DMS53 (cell line): Measurements from ENCODE around the gene SLC13A1.

Source experiments
- DNase-seq: peaks from one replicate; lab custom pipeline; 2025; lab: John Stamatoyannopoulos, UW

Gene SLC13A1

GRCh38 chr7:123193235-123193634, 6.5 kb downstream of the SLC13A1 start:
- no peak for DNase-seq

DNA sequence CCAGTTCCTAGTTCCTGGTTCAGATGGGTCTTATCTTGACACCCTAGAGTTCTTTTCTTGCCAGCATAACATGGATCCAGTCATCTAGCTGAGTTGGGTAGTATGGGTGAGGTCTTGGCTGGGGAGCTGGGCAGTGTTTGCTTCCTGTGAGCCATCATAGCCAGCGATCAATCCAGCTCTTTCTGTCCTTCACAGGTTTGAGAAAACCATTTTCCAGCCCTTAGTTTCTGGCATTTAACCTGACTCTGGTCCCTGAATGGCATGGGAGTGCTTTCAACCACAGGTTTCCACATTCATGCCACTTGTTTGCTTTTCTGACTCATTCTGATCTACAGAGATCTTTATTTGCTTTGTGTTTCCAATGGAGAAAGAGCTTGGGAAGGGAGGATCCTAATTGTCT, 8.6 kb downstream of the SLC13A1 start:
- DNase-seq = peak; percentile 95

GRCh38 chr7:123190109-123190831, 9.5 kb downstream of the SLC13A1 start:
- DNase-seq = peak; percentile 68

- DNase-seq = no peak
Observed at GRCh38 chr7:123185756-123186155, 14.0 kb downstream of the SLC13A1 start.

GRCh38 chr7:123184271-123184670, 15.5 kb downstream of the SLC13A1 start:
- DNase-seq = peak; percentile 27

GRCh38 chr7:123183431-123183830, 16.3 kb downstream of the SLC13A1 start:
- no peak for DNase-seq

DNA sequence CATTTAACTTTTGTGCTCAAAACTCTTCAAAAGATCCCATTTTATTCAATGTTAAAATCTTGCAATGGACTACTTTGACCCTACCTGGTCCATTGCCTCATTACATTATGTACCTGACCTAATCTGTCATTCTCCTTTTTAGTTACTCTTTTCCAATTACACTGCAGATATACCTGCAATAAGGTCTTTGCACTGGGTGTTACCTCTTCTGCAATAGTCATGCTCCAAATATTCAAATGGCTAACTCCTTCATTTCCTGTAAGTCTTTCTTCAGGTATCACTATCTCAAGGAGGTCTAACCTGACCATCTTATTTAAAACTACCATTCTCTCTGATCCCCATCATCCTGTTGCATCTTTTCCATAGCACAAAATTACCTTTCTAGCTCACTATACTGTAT, 22.3 kb downstream of the SLC13A1 start:
- no peak for DNase-seq

DNA sequence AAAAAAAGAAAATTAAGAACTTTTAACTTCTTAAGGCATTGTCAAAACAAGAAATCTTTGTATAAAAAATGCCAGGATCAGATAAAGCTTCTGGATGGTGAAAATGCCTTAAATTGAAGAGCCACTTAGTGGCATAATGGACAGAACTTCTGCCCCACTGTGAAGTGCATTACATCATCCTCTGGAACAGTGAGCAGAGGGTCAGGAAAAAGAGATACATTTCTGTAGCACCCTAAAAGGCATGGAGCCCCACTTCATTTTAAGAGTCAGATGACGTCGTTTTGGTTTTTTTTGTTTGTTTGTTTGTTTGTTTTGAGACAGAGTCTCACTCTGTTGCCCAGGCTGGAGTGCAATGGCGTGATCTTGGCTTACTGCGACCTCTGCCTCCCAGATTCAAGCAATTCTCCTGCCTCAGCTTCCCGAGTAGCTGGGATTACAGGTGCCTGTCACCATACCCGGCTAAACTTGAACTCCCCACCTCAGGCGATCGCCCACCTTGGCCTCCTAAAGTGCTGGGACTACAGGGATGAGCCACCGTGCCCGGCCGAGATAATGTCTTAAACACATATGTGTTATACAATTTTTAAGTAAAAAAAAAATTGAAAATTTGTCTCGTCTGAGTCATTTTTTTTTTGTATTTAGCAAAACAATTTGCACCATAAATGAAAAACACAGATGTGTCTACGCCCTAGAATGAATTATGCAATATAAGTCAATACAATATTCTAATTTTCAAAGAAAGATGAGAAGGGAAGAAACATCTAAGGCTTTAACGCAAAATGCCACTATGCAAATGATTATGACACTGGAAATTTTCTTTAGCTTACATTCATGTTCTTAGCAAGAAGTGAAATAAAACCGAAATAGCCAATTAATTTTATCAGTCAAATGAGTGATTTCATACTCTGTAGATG, 29.2 kb downstream of the SLC13A1 start:
- peak; percentile 19 for DNase-seq

- no peak for DNase-seq
Observed at GRCh38 chr7:123169065-123169464, 30.7 kb downstream of the SLC13A1 start.

GRCh38 chr7:123157606-123158005, 42.2 kb downstream of the SLC13A1 start:
- DNase-seq = no peak

- no peak for DNase-seq
Observed at GRCh38 chr7:123155571-123155970, 44.2 kb downstream of the SLC13A1 start.

GRCh38 chr7:123154231-123154860, 45.4 kb downstream of the SLC13A1 start:
- DNase-seq = peak; percentile 95

DNA sequence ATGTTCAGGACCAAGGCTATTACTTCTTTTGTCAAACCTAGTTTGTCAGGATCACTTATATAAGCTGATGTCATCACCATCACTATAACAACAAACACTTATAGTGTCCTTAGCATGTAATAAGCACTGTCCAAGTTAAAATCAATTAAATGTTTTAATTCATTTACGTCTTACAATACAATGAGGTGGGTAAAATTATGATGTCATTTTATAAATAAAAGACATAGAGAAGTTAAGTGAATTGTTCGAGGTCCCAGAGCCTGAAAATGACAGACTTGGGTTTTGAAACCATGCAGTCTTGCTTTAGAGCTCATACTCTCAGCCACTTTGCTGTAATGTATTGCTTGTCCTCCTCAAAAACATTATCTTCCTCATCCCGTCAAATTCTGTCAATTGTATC, 48.3 kb downstream of the SLC13A1 start:
- no peak for DNase-seq

- peak; percentile 32 for DNase-seq
Observed at GRCh38 chr7:123148813-123149212, 51.0 kb downstream of the SLC13A1 start.

DNA sequence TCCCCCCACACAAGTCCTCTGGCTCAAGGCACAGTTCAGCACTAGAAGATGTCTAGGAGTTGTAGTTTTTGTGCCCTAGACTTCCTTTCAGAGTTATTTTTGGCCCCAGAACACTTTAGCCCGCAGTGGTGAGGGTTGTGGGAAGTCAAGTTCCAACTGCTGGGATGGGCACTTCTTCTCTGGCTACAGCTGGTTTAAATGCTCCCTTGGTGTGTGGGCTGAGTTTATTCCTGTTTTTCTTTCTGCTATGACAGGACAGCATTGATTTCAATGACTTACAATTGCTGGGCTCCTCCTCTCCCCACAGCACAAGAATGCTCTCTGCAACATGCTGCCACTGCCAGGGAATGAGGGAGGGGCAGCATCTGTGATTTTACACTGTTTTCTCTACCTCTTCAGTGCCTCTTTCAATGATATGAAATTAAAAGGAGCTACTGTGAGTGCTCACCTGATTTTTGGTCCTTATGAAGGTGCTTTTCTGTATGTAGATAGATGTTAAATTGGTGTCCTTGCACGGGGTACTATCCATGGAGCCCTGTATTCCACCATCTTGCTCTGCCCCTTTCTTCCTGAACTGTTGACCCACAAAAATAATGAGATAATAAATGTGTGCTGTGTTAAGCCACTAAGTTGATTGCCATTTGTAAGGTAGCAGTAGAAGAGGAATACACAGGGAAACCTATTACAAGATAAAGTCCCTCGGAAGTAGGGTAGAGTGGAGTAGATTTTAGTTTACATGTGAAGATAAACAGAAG, 56.3 kb downstream of the SLC13A1 start:
- no peak for DNase-seq

DNA sequence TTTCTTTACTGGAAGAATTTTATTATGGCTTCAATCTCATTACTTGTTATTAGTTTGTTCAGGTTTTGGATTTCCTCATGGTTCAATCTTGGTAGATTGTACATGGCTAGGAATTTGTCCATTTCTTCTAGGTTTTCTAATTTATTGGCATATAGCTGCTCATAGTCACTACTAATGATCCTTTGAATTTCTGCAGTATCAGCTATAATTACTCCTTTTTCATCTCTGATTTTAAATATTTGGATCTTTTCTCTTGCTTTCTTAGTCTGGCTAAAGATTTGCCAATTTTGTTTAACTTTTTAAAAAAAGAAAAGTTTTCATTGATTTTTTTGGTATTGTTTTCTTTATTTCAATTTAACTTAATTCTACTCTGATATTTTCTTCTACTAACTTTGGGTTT, 59.2 kb downstream of the SLC13A1 start:
- DNase-seq = no peak

DNA sequence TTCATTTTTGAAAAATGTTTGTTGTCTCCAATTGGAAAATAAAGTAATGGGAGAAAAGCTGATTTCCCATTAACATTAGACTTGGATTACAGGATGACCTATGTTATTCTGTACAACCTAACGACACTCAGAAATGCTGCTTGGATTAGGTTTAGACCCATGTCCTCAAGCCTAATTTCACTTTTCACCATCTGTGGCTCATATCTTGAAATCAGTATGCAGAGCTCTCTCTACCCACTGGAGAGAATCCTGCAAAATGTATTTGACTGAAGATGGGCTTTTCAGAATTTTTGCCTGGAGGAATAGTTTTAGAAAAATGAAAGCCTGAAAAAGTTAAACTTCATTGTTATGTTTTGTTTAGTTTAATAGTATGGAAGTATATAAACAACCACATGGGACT, 63.8 kb downstream of the SLC13A1 start:
- DNase-seq = no peak

- no peak for DNase-seq
Observed at GRCh38 chr7:123133924-123134323, 65.8 kb downstream of the SLC13A1 start.

- DNase-seq = no peak
Observed at GRCh38 chr7:123131961-123132360, 67.8 kb downstream of the SLC13A1 start.

DNA sequence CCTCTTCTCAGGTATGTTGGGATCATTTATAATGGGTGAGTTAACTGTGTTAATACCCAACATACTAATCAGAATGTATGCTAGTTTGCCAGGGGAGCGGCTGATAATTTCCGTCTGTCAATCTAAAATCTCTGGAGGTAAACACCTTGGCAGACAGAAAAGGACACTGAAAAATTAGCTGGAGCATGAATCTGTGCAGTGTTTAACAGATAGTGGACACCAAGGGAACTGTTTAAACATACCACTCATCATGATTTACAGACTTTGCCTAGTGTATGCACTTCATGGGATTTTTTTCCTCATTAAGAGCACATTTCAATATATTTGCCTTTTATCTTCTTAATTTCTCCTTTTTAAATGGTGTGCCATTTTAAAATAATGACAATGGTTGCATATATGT, 68.2 kb downstream of the SLC13A1 start:
- DNase-seq = peak; percentile 13

DNA sequence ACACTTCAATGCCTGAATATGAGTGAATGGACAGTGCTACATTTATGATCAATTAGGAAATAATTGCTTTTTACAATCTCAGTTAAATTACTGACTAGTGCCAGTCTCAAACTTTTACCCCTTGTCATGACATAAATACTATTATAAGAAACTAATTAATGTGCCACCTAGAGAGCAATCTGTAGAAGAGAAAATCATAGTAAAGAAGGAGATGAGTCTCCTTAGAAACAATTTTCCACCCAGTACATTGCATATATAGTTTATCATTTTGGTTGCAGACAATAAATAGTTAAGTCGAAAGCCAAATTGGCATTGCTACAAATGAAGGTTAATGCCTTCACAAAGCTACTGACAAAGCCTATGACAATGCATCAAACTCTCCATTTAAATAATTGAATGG, 68.6 kb downstream of the SLC13A1 start:
- peak; percentile 24 for DNase-seq

- DNase-seq = no peak
Observed at GRCh38 chr7:123126691-123127090, 73.1 kb downstream of the SLC13A1 start.
